Stomach (tissue), 4 donors: Measurements from ENCODE around the gene FAM228B.
A peak's percentile ranks its signal among the peaks of the same experiment; 100 is the strongest.

Source experiments
- CTCF ChIP-seq, 7 experiments: fragments of 450-650 bp in 4 of 7; fragments of 200-600 bp in 3 of 7; sonication (generic) in 3 of 7; IDR thresholded peaks; one replicate each; pipeline ENCODE4 v1.5.1; 2016 to 2019; ENCODE audit warnings: antibody characterized with exemption in 7 of 7, control low read depth in 2 of 7, mild to moderate bottlenecking in 1 of 7
- EP300 ChIP-seq: sonication (generic); formaldehyde crosslinking; IDR thresholded peaks from one replicate; pipeline ENCODE4 v1.6.1; 2017; ENCODE audit warnings: antibody characterized with exemption
- POLR2A ChIP-seq, 4 donors: fragments of 450-650 bp; IDR thresholded peaks; one replicate each; pipeline ENCODE4 v1.6.1; 2016; ENCODE audit warnings: antibody characterized with exemption in 4 of 4, control low read depth in 2 of 4, mild to moderate bottlenecking in 1 of 4, moderate library complexity in 1 of 4
- POLR2AphosphoS5 ChIP-seq, 3 donors: sonication (generic); formaldehyde crosslinking; IDR thresholded peaks; one replicate each; pipeline ENCODE4 v1.6.1; 2016; ENCODE audit warnings: antibody characterized with exemption in 3 of 3

- TF ChIP-seq CTCF (IDR thresholded peaks at IDR 0.05) (no peak), POLR2AphosphoS5 (IDR thresholded peaks at IDR 0.05) (peak; percentile 41 to 90 (median 84)), POLR2A (IDR thresholded peaks at IDR 0.05) (no peak), EP300 (no peak)
These were observed at the start of gene FAM228B, which contains the start of gene PFN4 for GRCh38 chr2:24123195-24123921.
